Activated CD4-positive, alpha-beta T cell treated with anti-CD3 and anti-CD28 coated beads, Interleukin-10, Interleukin-2, amounts not matched to agents 100 ng/mL and 50 ng/mL, durations not matched to agents 16 hours and 8 hours (primary cell): ENCODE results near the gene CD44.

ENCODE experiments used
- DNase-seq: peaks from one replicate; pipeline ENCODE4 v3.0.0-alpha.2; 2020

Gene CD44

GRCh38 chr11:35112056-35112845 lies 26.7 kb upstream of the CD44 start:
- no peak for DNase-seq

GRCh38 chr11:35112846-35113105 lies 26.2 kb upstream of the CD44 start:
- DNase-seq: no peak

DNA sequence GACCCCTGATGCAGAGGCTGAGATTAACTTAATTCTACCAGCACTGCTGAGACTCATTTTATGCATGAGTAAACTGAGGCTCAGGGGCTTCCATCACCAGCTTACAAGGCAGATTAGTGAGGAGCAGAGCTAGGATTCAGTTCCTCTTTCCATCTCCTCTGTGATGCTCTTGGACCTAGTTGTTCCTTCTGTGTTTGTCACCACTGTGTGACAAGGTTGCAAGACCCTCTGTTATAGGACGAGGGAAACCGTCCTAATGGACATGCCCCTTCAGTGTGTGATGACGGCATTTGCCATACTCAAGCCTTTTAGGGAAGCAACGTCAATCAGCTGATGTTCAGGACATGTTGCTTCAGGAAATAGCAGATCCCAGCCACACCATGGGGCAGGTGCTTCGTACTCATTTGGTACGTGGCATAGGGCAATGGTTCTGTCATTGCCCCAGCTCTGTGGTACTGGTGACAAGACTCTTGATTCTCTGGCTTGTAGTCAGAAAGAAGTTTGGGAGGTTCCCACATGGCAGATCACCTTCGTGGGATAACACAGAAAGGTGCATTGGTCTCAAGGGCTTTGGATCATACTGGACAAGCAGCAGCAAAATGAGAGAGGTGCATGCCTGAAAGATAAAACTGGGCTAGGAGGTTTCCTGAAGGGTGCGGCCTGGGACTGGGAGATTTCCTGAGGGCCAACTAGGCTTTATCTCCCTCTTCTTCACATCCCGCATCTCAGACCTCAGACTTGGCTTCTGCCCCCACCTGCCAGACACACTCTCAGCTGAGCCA lies 23.9 kb upstream of the CD44 start:
- DNase-seq: no peak

DNA sequence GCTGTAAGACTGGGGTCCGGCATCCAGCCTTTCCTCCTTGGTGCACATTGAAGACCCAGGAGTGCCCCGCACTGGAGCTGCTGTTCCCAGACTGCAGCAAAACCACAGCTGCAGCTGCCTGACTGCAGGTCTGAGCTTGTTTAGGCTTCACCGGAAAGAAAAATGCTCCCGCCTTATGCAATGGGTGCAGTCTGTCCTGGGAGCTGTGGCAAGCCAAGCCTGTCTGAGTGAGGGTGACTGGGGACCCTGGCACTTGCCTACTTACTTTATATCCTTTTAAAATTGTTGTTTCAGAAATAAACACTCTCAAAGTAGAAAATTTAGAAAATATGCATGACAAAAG lies 23.3 kb upstream of the CD44 start:
- DNase-seq: no peak

DNA sequence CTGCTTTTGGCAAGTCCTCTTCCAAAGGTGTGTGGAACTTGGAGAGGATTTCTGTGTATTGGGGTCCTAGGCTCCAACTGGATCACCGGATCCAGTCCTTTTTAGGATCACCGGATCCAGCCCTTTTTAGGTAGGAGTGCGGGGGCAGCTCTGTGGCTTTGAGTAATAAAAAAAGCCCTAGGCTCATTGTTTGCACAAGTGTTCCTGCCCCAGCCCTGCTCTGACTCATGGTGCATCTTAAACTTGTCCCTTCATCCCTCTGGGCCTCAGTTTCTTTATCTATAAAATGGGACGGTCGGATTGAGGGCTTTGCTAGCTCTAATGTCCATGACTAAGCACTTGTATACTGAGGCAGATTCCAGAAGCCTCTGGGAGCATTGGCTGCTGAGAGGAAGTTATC lies 22.7 kb upstream of the CD44 start:
- DNase-seq: no peak

- no peak for DNase-seq
Observed at GRCh38 chr11:35116762-35117640, 22.0 kb upstream of the CD44 start.

GRCh38 chr11:35118906-35119305 lies 20.1 kb upstream of the CD44 start:
- no peak for DNase-seq

DNA sequence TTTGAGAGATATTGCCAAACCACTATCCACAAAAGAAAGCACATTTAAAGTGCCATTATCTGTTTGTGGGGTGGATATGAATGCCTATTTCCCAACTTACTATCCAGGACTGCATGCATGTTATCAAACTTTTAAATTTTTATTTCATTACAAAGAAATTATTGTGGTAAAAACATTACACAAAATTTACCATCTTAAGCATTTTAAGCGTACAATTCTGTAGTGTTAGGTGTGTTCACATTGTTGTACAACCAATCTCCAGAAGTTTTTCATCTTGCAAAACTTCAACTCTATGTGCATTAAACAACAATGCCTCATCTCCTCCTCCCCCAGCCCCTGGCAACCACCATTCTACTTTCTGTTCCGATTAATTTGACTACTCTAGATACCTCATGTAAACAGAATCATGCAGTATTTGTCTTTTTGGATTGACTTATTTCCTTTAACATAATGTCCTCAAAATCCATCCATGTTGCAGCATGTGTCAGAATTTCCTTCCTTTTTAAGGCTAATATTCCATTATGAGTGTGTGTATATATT lies 17.6 kb upstream of the CD44 start:
- no peak for DNase-seq

DNA sequence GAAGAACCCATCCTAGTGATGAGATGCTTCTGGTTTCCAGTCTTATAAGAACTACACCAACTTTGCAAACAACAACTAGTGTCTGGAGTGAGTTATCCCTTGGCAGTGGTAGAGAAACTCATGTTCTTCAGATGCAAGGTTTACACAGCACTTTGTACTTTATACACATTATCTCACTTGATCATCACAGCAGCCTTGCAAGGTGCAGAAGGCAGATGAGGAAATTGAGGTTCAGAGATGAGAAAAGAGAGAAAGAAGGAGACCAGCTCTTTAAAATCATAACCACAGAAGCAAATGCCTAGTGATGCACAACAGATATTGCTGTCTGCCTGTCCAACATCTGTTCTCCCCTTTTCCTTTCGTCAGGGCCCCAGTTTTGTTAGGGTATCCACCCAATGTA lies 16.7 kb upstream of the CD44 start:
- no peak for DNase-seq

GRCh38 chr11:35126000-35126878 lies 12.7 kb upstream of the CD44 start:
- peak; percentile 80 for DNase-seq

DNA sequence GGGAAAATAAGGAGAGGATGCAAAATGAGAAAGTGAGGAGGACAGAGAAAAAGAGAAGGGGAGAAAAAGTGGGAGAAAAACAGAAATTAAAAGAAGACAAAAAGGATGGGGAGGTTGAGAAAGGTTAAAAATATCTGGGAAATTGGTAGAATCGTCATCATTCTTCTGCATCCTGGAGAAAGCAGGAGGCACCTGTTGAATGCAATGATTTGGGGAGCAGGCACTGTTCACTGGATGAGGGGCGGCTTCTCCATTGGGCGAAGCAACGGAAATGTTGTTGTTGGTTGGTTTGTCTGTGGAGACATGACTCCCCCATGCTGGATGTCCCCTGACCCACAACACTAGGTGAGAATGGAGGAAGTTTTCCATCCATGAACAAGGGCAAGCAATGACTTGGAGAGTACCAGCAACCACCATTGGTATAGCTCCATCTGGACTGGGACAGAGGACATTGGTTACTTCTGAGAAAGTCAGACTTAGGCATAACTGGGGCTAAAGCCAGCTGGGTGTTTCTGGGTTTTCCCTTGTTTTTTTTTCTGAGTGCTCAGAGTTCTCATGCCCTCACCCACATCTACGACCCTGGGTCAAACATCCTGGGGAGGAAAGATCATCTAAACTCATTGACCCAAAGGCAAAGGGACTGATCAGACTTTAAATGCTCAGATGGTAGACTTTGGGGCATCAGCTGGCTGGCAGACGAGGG lies 11.9 kb upstream of the CD44 start:
- no peak for DNase-seq

- no peak for DNase-seq
Observed at GRCh38 chr11:35127619-35128018, 11.4 kb upstream of the CD44 start.

GRCh38 chr11:35131094-35131493 lies 7.9 kb upstream of the CD44 start:
- DNase-seq: no peak

- DNase-seq: no peak
Observed at GRCh38 chr11:35131886-35132285, 7.1 kb upstream of the CD44 start.

DNA sequence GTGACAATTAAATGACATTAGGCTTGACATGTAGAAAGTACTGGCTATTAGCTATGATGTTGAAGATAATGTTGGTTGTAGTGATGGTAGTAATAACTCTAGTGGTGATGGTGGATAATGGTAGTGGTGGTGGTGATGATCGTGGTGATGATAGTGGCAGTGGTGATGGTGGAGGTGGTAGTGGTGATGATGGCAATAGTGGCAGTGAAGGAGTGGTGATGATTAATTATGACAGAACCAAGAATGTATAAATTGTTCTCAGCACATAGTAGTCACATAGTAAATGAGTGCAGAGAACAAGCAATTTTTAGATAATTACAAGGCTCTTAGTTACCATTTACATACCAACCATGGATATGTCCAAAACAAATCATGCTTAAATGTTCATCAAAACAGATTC lies 5.3 kb upstream of the CD44 start:
- DNase-seq: no peak

- DNase-seq: no peak
Observed at GRCh38 chr11:35134403-35135148, 4.4 kb upstream of the CD44 start.

GRCh38 chr11:35135222-35135621 lies 3.7 kb upstream of the CD44 start:
- DNase-seq: no peak

GRCh38 chr11:35136311-35136710 lies 2.7 kb upstream of the CD44 start:
- no peak for DNase-seq

GRCh38 chr11:35138058-35138457 lies 913 bp upstream of the CD44 start:
- no peak for DNase-seq

- no peak for DNase-seq
Observed at GRCh38 chr11:35138606-35138942, 397 bp upstream of the CD44 start.

DNA sequence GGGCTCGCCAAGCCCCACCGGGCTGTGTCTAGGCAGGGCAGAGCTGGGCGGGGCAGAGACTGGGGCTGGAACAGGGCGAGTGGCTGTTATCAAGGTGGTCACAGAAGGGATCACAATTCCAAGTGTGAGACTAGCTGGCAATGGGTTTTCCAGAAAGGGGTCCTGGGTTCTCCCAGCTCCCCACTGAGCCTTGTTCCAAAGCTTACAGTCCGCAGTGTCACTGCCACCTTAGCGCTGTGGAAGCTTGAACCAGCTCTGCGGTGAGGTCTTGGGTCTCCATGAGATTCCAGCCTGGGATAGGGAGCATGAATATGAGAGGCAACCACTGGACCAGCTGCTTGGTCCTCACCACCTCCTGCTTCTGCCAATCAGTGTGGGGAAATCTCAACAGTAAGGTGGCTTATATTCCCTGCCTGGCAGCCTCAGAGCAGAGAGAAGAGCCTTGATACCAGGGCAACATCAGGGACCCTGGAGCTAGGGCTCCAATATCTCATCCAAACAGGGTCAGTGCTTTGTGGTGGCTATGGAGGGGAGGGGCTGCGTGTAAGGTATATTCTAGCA lies 831 bp downstream of the CD44 start:
- no peak for DNase-seq
